ENCODE results near the gene SLC15A1. TPM values are rescaled to one million over a fixed set of nuclear protein-coding genes. Genes with fewer than 3 reads are reported as not detected.
A peak's percentile ranks its signal among the peaks of the same experiment; 100 is the strongest.
"Not testable (repeated sequence)": the region's sequence is repeated elsewhere in the genome, so short reads cannot be mapped to it uniquely, and the experiment has no call there.

Gene SLC15A1
- polyA plus RNA-seq, 6 donors from 2014 or later, result not detected

DNA sequence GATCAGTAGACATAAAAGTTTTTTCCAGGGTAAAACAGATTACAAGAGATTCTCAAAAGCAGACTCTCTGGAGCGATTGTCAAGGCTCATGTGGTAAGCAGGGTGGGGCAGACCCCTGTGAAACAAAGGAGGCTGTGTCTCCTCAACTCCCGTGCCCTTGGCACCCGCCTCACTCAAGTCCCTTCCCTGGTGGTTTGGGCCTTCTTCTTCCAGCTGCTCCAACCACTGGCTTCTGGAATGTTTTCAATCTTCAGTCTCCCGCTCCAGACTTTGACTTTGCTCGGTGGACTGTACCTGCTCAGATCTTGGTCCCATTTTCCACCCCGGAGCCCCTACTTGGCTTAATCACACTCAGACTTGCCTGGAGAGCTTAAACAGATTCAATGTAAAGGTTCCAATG, 100.7 kb downstream of the SLC15A1 start:
- Mint-ChIP-seq H3K36me3 (no peaks in the 10 kb centered on the region), H3K4me3 (no peak overlapping the region), H3K4me1 (peaks cover 4 to 12% (median 6%) of the 10 kb centered on the region in 3 donors), H3K9me3 (no peaks in the 10 kb centered on the region), H3K27me3 (peaks cover 9 to 17% (median 13%) of the 10 kb centered on the region in 3 donors), H3K27ac (peak overlapping the region in 1 of 6 donors; percentile 18)
- no peak for DNase-seq
- ATAC-seq (ENCODE audit: low read depth in 2 of 2), result no peak

- ATAC-seq (ENCODE audit: low read depth in 2 of 2), result no peak
- Mint-ChIP-seq H3K9me3 (no peaks in the 10 kb centered on the region), H3K4me1 (peaks cover 4 to 12% (median 6%) of the 10 kb centered on the region in 3 donors), H3K27ac (no peak overlapping the region), H3K36me3 (no peaks in the 10 kb centered on the region), H3K4me3 (no peak overlapping the region), H3K27me3 (peaks cover 9 to 22% (median 22%) of the 10 kb centered on the region in 3 donors)
- no peak for DNase-seq
Measured at GRCh38 chr13:98650396-98651107, 101.9 kb downstream of the SLC15A1 start.

GRCh38 chr13:98649861-98650260, 102.6 kb downstream of the SLC15A1 start:
- H3K9me3 Mint-ChIP-seq, result no peaks in the 10 kb centered on the region
- DNase-seq, result no peak
- peak overlapping the region in 1 of 8 donors; percentile 51 for H3K4me3 Mint-ChIP-seq
- H3K27ac Mint-ChIP-seq, result no peak overlapping the region
- H3K36me3 Mint-ChIP-seq, result no peaks in the 10 kb centered on the region
- no peak for ATAC-seq (ENCODE audit: low read depth in 2 of 2)
- peaks cover 4 to 12% (median 6%) of the 10 kb centered on the region in 3 donors for H3K4me1 Mint-ChIP-seq
- H3K27me3 Mint-ChIP-seq, result peaks cover 9 to 22% (median 19%) of the 10 kb centered on the region in 3 donors

DNA sequence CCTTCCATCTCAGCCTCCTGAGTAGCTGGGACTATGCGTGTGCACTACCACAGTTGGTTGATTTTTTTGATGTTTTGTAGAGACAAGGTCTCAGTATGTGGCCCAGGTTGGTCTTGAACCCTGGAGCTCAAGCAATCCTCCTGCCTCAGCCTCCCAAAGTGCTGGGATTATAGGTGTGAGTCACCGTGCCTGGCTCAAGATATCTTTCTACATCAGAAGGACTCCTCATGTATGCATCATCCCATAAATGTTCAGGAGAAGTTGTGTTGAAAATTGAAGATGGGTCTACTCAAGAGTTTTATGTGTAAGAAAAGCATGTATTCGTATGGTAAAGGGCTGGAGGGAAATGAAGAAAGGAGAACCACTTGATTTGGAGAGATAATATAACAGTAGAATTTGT, 103.8 kb downstream of the SLC15A1 start:
- Mint-ChIP-seq H3K27ac (no peak overlapping the region), H3K27me3 (peaks cover 13 to 22% (median 16%) of the 10 kb centered on the region in 3 donors), H3K36me3 (no peaks in the 10 kb centered on the region), H3K4me3 (no peak overlapping the region), H3K9me3 (no peaks in the 10 kb centered on the region), H3K4me1 (peaks cover 4 to 7% (median 6%) of the 10 kb centered on the region in 3 donors)
- DNase-seq (no peak), ATAC-seq (ENCODE audit: low read depth in 2 of 2) (no peak)

- Mint-ChIP-seq H3K27ac (no peak overlapping the region), H3K4me1 (peaks cover 0 to 4% (median 1%) of the 10 kb centered on the region in 3 donors), H3K36me3 (no peaks in the 10 kb centered on the region), H3K9me3 (no peaks in the 10 kb centered on the region), H3K27me3 (peaks cover 9 to 25% (median 11%) of the 10 kb centered on the region in 3 donors), H3K4me3 (no peak overlapping the region)
- DNase-seq (no peak), ATAC-seq (ENCODE audit: low read depth in 2 of 2) (no peak)
Measured at GRCh38 chr13:98648141-98648540, 104.3 kb downstream of the SLC15A1 start.

DNA sequence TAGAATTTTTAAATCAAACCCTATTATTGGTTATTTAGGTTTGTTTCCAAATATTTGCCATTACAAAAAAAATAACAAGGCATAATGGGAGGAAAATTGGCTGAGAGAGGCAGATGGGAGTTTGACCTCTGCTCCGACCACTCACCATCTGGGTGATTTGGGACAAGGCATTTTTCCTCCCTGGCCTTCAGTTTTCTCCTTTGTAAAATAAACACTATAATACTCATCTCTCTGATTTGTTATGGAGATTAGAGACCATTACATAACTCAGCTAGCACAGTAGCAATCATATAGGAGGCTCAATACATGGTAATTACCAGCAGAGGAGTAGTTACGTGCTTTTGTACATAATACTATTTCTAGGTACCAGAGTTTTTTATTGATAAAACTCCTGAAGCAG, 105.4 kb downstream of the SLC15A1 start:
- Mint-ChIP-seq H3K27me3 (peaks cover 9 to 25% (median 10%) of the 10 kb centered on the region in 3 donors), H3K4me3 (no peak overlapping the region)
- no peak for ATAC-seq (ENCODE audit: low read depth in 2 of 2)

GRCh38 chr13:98643479-98643878, 109.0 kb downstream of the SLC15A1 start:
- Mint-ChIP-seq H3K4me1 (no peaks in the 10 kb centered on the region), H3K27me3 (peaks cover 15 to 50% (median 16%) of the 10 kb centered on the region in 3 donors), H3K9me3 (no peaks in the 10 kb centered on the region), H3K27ac (no peak overlapping the region), H3K4me3 (no peak overlapping the region), H3K36me3 (no peaks in the 10 kb centered on the region)
- ATAC-seq (ENCODE audit: low read depth in 2 of 2) (no peak), DNase-seq (no peak)

More for the DNA sequence above, 105.4 kb downstream of the SLC15A1 start:
- Mint-ChIP-seq H3K9me3 (no peaks in the 10 kb centered on the region), H3K27ac (no peak overlapping the region), H3K4me1 (peaks cover 0 to 4% (median 0%) of the 10 kb centered on the region in 3 donors), H3K36me3 (no peaks in the 10 kb centered on the region)
- no peak for DNase-seq

DNA sequence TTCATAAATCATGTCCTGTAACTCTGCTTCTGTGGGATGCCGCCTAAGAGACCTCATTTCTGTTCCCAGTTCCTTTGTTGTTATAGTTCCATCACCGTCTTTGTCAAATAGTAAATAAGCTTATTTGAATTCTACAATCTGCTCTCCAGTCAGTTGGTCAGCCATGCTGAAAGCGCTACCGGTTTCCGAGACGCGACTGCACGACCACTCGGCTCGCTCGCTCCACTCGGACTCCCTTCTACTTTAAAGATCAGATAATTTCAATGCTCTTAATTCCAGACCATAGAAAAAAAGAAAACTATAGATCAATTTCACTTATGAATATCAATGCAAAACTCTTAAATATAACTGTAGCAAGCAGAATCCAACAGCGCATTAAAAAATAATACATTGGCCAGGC, 111.4 kb downstream of the SLC15A1 start:
- peak overlapping the region in 1 of 6 donors; percentile 5 for H3K27ac Mint-ChIP-seq
- no peak for ATAC-seq (ENCODE audit: low read depth in 2 of 2)
- no peak overlapping the region for H3K4me3 Mint-ChIP-seq
- no peaks in the 10 kb centered on the region for H3K4me1 Mint-ChIP-seq
- no peak for DNase-seq
- H3K36me3 Mint-ChIP-seq, result no peaks in the 10 kb centered on the region
- no peaks in the 10 kb centered on the region for H3K9me3 Mint-ChIP-seq
- peaks cover 10 to 42% (median 10%) of the 10 kb centered on the region in 3 donors for H3K27me3 Mint-ChIP-seq

DNA sequence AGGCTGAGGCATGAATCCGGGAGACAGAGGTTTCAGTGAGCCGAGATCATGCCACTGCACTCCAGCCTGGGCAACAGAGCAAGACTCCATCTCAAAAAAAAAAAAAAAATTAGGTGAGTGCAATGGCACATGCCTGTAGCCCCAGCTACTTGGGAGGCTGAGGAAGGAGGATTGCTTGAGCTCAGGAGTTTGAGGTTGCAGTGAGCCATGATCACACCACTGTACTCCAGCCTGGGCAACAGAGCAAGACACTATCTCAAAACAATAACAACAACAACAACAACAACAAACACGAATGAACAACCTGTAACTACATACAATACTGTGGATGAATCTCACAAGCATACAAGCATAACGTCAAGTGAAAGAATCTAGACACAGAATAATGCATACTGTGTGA, 112.7 kb downstream of the SLC15A1 start:
- not testable (repeated sequence) for ATAC-seq (ENCODE audit: low read depth in 2 of 2); H3K27ac Mint-ChIP-seq
- peaks cover 6 to 38% (median 16%) of the 10 kb centered on the region in 3 donors for H3K27me3 Mint-ChIP-seq

GRCh38 chr13:98638352-98638751, 114.1 kb downstream of the SLC15A1 start:
- ATAC-seq (ENCODE audit: low read depth in 2 of 2), result not testable (repeated sequence)

More for the DNA sequence above, 112.7 kb downstream of the SLC15A1 start:
- not testable (repeated sequence) for H3K4me1 Mint-ChIP-seq, H3K9me3 Mint-ChIP-seq, H3K36me3 Mint-ChIP-seq, DNase-seq
- H3K4me3 Mint-ChIP-seq, result peak overlapping the region in 1 of 8 donors; percentile 41

More at GRCh38 chr13:98638352-98638751, 114.1 kb downstream of the SLC15A1 start:
- DNase-seq, H3K36me3 Mint-ChIP-seq, H3K27ac Mint-ChIP-seq, H3K4me1 Mint-ChIP-seq, H3K4me3 Mint-ChIP-seq, H3K9me3 Mint-ChIP-seq: not testable (repeated sequence)
- H3K27me3 Mint-ChIP-seq, result peaks cover 6 to 25% (median 13%) of the 10 kb centered on the region in 3 donors

Other genes with a start within 250 kb of the SLC15A1 start
- gene STK24, start 175.6 kb downstream of the SLC15A1 start, polyA plus RNA-seq (ENCODE audit: low read depth in 6 of 6), result 10 to 100 TPM; 30.2 to 63.1 (median 37.2) TPM
- 1 to 10 TPM in 4 of 6 donors, under 1 TPM in 1, not detected in 1; 0.98 to 5.2 (median 2.3) TPM for gene DOCK9, start 225.4 kb upstream of the SLC15A1 start, polyA plus RNA-seq (ENCODE audit: low read depth in 6 of 6)

All from naive B cell (primary cell).